Hypothalamus (tissue), 51 donors: ENCODE data around the gene THAP8.

Experiments
- DNase-seq, 51 donors: peaks; one replicate each; lab custom pipeline; 2025; lab: John Stamatoyannopoulos, UW

The THAP8 gene

GRCh38 chr19:36003284-36003683 lies 50.8 kb downstream of the THAP8 start:
- no peak for DNase-seq

DNA sequence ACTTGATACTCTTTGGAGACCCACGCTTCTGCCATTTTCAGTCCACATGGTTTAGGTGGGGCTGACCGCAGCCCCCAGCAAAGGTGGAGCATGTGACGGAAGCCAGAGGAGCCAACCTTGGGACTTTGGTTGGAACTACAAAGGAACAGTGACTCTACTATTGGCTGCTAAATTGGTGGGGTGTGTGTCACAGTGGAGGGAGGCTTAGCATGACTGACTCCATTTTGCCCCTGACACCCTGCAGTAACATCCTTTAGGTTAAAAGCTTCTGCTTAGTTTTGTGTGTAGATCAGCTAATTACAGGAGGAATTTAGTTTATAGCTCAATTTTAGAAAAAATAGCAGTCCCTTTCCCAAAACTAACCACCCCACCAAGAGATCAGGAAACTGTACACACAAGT lies 52.5 kb downstream of the THAP8 start:
- no peak for DNase-seq

DNA sequence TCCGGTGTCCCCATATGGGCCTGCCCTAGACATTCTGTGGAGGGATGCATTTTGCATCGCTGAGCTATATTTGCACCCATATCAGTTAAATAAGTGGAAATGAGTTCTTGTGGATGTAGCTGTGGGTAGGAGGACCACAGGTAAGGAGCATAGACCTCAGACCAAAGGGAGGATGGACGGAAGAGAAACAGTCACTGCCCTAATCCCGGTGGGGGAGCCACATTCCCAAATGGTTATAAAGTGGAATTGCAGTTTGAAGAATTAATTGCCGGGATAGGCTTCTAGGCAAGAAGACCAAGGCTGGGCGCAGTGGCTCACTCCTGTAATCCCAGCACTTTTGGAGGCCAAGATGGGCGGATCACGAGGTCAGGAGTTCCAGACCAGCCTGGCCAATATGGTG lies 57.3 kb downstream of the THAP8 start:
- DNase-seq = no peak

DNA sequence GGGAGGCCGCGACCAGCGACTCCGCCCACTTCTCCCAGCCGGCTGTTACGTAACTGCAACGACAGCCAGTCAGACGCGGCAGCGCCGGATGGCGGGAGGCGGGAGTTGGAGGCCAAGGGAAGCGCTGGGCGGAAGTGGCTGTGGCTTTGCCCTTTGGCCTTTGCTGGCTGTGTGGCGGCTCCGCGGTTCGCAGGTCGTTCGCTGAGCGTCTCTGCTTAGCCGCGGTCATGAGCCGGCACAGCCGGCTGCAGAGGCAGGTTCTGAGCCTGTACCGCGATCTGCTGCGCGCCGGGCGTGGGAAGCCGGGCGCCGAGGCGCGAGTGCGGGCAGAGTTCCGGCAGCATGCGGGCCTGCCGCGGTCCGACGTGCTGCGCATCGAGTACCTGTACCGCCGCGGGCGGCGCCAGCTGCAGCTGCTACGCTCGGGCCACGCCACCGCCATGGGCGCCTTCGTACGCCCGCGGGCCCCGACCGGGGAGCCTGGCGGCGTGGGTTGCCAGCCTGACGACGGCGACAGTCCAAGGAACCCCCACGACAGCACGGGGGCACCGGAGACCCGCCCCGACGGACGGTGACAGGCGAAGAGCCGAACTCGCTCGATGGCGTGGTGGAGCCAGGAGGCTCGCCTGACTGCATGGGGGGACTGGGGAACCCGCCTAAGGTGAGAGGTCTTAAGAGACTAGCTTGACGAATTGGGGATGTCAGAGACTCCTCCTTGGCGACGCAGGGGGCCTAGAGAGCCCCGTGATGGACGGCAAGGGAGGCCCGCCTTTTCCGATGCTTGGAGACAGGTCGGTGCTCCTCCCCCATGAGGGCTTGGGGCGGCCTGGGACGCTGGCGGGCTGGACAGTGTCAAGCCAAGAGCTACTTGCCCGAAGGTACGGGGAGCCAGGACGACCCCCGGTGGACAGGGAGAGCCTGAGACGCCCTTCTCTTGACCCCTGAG lies 58.8 kb downstream of the THAP8 start, which contains the start of gene SDHAF1:
TSS of gene SDHAF1 (plus strand) at position 141 of the 946 bp plus-strand sequence. CDS start at position 228, 87 bp downstream.
- peak; percentile 34 to 98 (median 93) for DNase-seq

DNA sequence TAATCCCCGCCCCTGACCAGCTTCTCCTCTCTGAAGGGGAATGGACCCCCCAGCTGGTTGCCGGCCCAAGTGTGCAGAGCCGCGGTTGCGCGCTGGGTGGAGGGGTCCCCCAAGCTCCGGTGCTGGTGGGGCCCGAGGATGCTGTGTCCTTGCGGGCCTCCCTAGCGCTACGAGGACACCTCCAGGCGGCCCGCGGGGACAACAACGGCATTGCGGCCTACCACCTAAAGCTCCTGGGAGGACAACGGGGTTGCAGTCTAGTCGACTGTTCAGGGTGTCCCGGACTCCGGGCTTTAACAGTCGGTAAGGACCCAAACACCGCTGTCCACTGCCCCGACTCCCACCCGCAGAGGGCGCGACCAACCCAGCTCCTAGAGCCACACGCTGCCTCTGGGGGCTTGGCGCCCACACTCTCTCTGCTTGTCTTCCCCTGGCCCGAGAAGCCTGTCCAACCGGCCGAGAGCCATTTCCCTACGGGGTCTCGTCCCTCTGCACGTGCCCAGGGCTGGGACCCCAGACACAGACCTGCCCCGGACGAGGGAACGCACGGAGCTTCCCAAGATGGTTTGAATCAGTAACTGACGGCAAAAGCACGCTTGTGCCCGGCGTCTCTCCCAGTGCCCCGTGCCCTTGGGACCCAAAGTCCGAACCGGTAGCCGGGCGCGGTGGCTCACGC lies 60.0 kb downstream of the THAP8 start:
- DNase-seq = peak in 21 of 51 donors; percentile 8 to 50 (median 28)

DNA sequence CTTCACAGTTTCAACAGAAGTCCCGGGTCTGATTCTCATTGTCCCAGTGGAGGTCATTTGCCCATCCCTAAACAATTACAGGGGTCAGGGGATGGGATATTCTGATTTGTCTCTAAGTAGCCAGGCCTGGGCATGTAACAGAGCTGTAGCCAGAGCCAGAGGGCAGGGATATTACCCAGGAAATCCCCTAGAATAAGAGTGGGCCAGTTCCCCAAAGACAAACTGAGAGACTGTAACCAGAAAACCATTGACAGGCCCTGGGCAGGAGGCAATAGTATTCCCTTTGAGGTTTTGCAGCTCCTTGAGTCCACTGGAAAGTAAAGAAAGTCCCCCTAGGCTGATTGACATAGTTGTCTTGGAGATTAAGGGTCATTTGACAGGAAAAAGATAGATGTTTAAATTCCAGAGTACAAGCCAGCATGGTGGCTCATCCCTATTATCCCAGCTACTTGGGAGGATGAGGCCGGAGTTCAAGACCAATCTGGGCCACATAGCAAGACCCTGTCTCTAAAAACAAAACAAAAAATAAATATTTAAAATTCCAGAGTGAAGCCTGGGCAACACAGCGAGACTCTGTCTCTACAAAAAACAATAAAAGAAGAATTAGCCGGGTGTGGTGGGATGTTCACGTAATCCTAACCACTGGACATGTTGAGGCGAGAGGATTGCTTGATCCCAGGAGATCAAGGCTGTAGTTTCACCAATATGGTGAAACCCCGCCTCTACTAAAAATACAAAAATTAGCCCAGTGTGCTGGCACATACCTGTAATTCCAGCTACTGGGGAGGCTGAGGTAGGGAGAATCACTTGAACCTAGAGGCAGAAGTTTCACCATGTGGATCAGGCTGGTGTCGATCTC lies 60.9 kb downstream of the THAP8 start:
- DNase-seq = no peak

GRCh38 chr19:35991731-35992450 lies 62.2 kb downstream of the THAP8 start:
- no peak for DNase-seq

DNA sequence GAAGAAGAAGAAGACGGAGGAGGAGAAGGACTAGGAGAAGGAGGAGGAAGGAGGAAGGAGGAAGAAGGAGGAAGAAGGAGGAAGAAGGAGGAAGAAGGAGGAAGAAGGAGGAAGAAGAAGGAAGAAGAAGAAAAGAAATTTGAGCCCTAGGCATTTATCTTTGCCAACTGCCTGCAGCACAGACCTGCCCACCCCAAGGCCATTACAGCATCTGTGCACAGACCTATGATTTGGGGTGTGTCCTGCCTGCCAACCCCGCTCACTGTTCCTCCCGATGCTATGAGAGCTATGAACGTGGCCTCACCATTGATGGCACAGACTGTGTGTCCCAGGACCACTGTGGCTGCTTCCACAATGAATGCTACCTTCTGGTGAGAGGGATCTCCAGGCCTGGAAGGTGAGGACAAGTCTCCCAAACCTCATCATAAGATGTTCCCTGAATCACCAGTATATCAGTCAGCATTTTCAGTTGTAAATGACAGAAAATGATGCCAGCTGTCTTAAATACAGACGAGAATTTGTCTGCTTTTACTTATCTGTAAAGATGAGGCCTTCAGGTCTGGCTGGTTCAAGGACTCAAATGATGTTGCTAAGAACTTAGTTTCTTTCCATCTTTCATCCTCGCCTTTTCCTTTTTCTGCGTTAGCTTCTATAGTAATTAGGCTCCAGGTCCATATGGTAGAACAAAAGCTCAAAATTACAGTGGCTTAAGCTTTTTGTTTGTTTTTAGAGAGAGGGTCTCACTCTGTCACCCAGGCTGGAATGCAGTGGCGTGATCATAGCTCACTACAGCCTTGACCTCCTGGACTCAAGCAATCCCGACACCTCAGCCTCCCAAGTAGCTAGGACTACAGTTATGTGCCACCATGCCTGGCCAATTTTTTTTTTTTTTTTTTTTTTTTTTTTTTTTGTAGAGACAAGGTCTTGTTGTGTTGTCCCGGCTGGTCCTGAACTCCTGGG lies 63.0 kb downstream of the THAP8 start:
- DNase-seq = no peak

DNA sequence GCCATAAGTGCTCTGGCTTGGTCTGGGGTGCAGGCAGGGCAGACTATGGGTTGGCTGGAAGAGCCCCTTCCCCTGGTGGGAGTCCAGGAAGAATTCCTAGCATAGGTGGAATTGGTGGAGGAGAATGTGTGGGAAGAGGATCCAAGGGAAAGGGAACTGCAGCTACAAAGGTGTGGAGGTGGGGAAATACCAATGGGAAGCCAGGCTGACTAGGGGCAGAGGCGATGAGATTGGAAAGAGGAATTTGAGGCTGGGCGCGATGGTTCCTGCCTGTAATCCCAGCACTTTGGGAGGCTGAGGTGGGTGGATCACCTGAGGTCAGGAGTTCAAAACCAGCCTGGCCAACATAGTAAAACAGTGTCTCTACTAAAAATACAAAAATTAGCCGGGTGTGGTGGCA lies 63.9 kb downstream of the THAP8 start:
- DNase-seq = no peak

GRCh38 chr19:35988824-35989223 lies 65.3 kb downstream of the THAP8 start:
- DNase-seq = no peak

GRCh38 chr19:35987571-35987896 lies 66.6 kb downstream of the THAP8 start:
- no peak for DNase-seq

DNA sequence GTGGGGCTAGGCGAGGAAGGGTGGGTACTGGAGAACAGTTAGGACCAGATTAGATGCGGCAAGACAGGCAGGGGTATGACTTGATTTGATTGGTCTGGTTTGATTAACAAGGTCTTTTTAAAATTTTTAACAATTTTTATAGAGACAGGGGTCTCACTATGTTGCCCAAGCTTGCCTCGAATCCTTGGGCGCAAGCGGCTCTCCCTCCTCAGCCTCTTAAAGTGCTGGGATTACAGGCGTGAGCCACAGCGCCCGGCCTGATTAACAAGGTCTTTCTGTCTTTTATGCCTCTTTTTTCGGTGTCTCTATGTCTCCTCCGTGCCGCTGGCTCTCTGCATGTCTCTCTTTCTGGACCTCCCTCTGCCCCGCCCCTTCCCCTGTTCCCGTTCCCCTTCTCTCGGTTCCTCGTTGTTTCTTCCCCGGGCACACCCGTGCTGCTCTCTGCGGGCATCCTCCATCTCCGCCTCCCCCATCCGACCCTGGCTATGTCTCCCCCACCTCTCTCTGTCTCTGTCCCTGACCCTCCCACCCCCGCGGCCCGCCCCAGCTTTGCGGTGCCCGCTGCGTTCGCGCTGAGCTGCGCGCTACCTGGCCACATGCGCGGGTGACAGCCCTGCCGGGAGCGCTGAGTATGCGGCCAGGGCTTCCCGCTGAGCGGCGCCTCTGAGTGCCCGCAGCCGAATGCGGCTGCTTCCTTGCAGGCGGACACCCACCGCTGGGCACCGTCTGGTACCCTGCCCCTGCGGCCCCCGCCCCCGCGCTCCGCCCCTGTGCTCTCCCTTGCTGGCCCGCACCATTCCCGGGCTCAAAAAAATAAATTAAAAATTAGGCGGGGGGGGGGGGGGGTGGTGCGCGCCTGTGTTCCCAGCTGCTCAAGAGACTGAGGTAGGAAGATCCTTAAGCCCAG lies 67.2 kb downstream of the THAP8 start:
- DNase-seq = peak in 19 of 51 donors; percentile 8 to 65 (median 31)

DNA sequence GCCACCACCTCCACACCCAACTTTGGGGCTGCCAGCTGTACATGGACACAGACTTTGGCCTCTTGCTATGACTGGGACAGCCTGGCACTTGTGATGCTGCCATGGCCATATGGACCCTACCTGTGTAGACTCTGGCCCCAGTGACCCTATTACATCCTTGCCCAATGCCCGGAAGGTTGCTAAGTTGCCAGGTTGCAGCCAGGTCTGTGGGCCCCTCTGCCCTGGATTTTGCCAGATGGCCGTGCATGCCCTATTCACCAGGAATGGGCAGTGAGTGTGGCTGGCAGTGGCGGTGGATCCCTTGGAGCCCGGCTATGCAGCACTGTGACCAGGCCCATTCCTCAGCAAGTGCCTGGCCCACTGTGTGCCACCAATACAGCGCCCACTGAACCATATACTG lies 68.0 kb downstream of the THAP8 start:
- no peak for DNase-seq
